CD4-positive, alpha-beta T cell treated with Interleukin-4 for 4 hours (primary cell): ENCODE measurements around the gene ERH.
"Not testable (repeated sequence)": the region's sequence is repeated elsewhere in the genome, so short reads cannot be mapped to it uniquely, and the experiment has no call there.

Experiments
- DNase-seq: peaks from one replicate; pipeline ENCODE4 v3.0.0-alpha.2; 2020

ERH gene

DNA sequence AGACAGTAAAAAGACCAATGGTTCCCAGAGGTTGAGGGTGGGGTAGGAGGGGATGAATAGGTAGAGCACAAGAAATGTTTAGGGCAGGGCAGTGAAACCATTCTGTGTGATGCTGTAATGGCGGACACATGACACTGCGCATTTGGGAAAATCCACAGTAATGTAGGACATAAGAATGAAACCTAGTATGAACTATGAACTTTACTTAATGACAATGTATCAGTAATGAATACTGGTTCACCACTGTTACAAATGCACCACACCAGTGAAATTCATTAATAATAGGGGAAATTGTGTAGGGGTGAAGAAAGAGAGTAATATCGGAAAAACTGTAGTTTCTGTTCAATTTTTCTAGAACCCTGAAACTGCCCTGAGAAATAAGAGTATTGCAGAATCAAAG is 5.6 kb downstream of the ERH start:
- no peak for DNase-seq

GRCh38 chr14:69391400-69391799 is 6.7 kb downstream of the ERH start:
- DNase-seq, result not testable (repeated sequence)

- DNase-seq, result no peak
Observed at GRCh38 chr14:69387311-69387710, 10.8 kb downstream of the ERH start.

DNA sequence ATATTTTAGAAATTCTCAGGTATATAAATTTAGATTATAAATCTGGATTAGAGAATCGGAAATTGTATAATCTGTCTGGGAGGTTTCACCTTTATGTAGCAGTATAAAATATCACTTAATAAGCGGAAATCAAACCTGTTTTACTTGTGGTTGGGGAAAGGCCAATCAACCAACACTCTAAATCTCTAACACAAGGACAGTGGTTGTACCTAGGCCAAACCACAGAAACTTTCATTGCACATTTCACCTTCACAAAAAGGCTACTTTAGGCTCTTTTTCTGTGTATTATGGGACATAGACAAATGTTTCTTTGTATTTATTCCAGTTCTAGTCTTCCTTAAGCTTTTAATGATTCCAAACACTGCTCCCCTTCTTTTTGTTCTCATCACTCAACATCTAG is 19.8 kb downstream of the ERH start:
- DNase-seq, result no peak

GRCh38 chr14:69376439-69376838 is 21.7 kb downstream of the ERH start:
- no peak for DNase-seq

GRCh38 chr14:69375722-69376121 is 22.4 kb downstream of the ERH start:
- no peak for DNase-seq

DNA sequence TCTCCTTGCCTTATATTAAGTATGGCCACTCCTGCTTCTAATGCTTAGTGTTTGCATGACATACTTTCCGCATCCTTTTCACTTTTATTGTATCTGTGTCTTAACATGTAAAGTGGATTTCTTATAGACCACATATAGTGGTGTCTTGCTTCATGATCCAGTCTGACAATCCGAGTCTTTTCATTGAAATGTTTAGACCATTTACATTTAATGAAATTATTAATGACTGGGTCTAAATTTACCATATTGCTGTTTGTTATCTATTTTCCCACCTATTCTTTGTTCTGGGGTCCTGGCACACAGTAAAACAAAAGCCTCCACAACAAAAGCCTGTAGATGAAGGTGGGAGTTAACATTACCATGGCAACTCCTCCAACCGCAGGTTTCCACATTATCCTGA is 22.9 kb downstream of the ERH start:
- no peak for DNase-seq

DNA sequence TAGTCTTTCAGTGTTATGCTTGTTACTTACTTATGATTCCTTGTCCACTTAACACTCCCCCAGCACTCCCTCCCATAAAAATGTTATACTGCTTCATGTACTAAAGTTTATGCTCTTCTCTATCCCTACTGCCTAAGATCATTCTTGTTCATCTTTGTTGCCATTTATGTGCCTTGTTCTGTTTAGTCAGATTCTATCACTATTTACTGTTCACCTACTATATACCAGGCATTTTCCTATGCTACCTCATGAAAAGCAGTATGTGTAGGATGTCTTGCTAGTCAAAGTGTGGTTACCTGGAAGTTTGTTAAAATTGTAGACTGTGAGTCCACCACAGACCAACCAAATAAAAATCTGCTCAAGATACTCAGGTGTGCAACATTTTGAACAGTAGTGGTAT is 23.9 kb downstream of the ERH start:
- no peak for DNase-seq

GRCh38 chr14:69373104-69373503 is 25.0 kb downstream of the ERH start:
- no peak for DNase-seq

DNA sequence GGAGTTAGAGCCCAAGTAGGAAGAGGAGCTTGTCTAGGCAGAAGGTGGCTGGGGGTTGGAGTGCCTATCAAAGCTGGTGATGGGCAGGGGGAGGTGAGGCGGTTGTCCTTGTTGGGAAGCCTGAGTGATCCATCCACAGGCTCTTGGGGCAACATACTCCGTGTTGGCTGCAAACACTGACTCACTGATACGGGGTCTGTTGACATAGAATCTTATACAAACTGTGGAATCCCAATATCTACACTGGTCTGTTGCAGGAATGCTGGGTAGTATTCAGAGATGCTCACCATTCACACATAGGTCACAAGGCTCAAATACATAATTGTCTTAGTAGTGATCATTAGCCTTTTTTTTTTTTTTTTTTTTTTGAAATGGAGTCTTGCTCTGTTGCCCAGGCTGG is 26.0 kb downstream of the ERH start:
- no peak for DNase-seq

DNA sequence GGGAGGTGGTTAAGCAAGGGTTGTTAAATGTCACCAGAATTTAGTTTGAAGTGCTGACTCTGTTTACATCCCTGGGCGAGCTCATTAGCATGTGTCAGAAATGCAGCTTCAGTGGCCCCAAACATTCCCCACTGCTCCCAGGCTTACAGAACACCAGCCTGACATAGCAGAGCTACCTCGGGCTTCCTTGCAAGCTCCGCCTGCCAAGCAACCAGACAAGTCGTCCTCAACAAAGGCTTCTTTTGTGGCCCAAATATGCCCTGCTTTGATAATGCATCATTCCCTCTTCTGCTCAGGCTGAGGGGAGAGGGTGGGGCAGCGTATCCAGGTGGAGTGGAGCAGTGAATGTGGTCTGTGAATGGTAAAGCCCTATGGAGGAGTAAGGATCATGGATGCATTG is 28.0 kb downstream of the ERH start:
- DNase-seq, result no peak

- DNase-seq, result no peak
Observed at GRCh38 chr14:69368381-69368780, 29.7 kb downstream of the ERH start.

- no peak for DNase-seq
Observed at GRCh38 chr14:69366761-69367160, 31.3 kb downstream of the ERH start.

DNA sequence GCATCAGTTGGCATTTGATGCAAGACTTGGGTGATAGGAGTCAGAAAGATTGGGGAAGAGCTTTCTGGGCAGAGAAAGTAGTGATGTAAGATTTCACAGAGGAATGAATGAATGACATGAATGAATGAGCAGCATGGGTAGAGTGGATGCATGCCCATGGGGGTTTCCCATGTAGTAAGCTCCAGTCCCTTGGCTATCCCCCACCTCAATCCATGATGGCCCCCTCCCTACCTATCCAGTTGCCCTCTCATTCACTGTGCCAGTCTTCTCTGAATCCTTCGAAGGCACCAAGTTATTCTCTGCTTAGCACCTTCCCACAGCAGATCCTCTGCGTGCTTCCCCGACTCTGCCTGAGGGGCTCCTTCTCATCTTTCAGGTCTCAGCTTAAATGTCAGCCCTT is 32.0 kb downstream of the ERH start:
- DNase-seq, result no peak

DNA sequence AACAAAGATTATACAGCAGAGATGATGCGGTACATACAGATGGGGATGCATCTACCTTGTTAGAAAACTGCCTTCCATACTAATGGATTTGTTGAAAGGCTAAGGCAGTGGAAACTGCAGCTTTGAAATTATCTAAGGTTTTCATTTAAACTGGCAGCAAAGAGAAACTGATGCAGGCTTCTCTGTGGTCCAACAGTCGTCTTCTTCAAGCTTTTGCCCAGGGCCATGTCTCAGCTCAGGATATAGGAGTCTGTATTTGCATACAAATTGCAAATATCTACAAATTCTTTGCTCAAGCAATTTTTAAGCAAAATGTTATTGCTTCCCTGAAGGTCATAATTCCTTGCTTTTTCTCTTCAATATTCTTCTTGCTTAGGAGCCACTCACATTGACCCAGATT is 33.7 kb downstream of the ERH start:
- no peak for DNase-seq

GRCh38 chr14:69363964-69364363 is 34.1 kb downstream of the ERH start:
- DNase-seq, result no peak

DNA sequence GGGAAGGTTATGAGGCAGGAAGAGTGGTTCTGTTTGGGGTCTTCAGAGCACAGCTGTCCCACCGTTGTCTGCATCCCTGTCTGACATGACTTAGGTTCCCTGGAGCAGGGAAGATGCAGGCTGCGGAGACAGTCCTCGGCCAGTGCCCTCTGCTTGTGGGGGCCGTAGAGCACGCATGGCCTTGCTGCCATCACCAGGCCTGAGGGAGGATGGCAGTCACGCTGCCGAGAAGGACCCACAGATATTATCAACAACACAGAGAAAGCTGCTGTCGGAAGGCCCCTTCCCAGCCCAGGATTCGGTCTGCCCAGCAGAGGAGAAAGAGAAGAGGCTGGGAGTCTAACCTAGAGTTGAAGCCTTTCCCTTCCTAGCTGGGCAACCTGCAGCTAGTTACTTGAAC is 35.0 kb downstream of the ERH start:
- DNase-seq, result no peak

DNA sequence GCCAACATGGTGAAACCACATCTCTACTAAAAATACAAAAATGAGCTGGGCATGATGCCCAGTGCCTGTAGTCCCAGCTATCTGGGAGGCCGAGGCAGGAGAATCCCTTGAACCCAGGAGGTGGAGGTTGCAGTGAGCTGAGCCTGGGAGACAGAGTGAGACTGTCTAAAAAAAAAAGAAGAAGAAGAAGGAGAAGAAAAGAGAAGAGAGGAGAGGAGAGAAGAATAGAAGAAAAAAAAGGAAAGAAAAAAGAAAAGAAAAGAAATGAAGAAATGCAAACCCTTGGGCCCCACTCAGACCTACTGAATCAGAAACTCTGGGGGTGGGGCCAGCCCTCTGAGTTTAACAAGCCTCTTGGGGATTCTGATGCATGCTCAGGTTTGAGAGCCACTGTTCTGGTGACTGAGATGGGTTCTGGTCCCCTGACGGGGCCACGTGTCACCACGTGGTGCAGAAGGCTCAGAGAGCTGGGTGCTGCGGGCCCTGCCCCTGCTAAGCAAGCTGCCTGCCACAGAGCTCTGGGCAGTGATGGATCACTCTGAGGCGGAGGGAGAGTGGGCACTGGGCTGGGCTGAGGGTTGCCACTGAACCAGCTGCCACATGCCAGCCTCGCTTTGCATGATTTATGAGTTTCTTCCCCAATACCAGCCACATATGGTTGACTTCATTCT is 37.5 kb downstream of the ERH start:
- DNase-seq, result no peak

DNA sequence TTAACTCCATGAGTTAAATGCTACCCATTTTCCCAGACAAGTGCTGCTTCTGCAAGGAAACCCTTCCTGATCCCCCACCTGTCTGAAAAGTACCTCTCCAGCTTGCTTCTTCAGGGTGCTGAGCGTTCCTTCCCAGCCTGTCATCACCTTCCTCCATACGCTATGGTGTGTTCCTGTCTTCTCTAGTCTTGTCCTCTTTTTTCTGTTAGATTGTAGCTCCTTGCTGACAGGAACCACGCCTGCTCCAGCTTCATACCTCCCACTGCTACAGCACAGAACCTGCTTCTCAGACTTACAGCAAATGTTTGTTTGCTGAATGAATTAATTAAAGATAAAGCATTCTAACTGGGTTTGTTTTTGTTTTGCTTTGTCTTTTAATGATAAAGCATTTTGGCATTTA is 39.1 kb downstream of the ERH start:
- no peak for DNase-seq

GRCh38 chr14:69358233-69358963 is 39.7 kb downstream of the ERH start:
- DNase-seq, result no peak

DNA sequence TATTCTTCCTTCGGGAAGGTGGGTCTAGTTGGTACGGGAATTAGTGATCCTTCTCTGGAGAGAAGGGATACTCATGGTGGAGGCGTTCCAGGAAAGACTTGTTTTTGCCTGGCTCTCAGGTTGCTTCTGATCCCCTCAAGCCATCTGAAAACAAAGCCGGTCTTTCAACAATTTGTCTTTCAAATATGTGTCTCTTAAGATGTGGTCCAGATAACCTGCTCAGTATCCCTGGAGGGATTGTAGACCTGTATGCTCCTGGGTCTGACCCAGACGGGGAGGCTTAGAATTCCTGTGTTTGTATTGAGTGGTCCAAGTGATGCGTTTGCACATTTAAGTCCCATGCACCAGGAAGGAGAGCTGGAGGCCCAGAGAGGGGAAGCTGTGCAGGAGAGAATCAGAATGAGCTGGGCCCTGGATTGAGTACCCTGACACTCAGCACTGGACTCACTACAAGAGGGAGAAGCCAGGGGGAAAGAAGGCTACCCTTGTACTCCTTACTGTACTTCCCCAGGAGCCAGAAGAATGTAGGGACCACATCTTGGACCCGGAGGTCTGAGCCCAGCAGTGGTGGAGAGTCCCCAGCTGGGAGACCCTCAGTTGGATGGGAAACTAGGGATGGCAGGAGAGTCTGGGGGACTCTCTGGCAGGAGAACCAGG is 40.4 kb downstream of the ERH start:
- DNase-seq, result no peak

DNA sequence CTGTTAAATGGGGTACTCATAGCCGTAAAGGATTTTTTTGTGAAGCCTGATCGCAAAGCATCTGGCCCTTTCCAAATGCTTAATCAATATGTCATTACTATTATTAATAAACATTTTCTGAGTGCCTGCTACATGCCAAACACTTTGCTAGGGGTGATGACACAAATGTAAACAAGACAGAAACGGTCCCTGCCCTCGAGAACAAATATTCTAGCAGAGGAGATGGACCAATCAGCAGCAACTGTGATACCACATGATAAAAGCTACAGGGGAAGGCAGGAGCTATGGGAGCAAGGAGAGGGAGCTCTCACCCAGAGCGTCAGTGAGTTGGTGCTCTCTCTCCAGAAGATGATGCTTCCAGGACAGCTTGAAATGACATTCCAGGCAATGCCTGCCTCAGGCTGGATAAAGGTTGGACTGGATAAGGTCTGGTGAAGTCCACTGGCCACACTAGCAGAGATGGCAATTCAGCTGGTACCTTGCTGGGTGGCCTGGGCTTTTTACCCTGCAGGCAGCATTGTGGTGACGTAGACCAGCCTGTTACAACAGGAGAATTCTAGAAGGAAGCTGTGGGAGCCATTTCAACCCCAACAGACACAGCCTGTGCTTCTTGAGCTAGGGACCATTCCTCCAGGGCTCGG is 41.1 kb downstream of the ERH start:
- DNase-seq, result no peak

DNA sequence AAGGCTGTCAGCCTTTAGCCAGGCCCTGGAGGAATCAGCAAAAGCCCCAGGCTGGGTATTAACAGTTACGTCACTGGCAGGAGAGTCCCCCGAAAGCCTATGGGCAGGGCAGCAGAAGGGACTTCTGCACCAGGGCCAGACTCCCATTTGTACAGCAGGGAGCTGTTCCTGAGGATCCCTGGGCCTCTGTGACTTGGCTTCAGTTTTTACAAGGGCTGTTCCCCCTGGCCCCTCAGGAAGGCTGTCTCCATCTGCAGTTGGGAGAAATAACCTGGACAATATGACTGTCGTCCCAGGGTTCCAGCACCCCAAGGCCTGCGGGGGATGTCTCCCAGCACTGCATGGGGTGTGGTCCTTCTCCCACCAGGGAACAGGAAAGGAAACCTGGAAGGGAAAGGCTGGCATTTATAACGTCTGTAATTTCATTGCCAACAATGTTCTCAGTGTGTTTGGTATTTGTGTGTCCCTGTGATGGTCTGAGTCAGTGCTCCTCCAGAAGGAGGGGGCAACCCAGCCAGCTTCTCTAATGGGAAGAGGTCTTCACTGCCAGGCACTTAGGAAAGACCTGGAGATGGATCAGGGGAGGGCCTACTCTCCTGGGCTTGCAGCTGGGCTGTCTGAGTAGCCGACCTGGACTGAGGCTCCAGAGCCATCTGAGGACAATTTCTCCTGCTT is 42.4 kb downstream of the ERH start:
- DNase-seq, result no peak
